ENCODE data around the gene EREG. TPM values are rescaled to one million over a fixed set of nuclear protein-coding genes. Genes with fewer than 3 reads are reported as not detected.
A peak's percentile ranks its signal among the peaks of the same experiment; 100 is the strongest.

Gene EREG
- total and polyA plus RNA-seq, 9 of the 15 experiments (the other 6 are each of a cell fraction or from before 2014, with no cell fraction given): 0.97 to 7.3 (median 2.5) TPM

DNA sequence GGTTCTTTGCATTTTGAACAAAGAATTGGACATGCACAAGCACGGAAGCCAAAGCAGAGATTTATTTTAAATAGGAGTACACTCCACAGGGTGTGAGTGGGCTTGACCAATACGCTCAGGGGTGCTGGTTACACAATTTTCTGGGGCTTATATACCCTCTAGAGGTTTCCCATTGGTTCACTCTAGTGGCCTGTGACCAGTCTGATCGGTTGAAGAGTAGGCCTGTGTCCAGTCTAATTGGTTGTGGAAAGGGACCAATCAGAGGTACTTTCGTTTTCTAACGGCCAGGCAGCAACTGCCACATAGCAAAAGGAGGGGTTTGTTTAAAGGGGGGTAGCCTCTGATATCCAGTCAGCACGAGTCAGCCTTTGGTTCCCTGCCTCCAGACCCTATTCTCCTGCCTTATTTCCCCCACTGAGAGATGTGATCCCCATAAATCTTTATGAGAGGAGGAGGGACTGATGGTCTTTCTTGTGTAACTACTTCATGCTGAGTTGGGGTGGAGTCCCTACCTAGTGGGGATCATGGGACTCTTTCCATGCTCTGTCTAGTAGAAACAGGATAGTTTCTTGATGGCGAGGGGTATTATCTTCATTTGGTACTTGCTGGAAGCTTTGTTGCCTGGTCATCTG lies 68.7 kb downstream of the EREG start:
- peak overlapping the region; percentile 44 for H3K4me2 ChIP-seq (ENCODE audit: insufficient read depth, low read length)
- H2AFZ ChIP-seq (ENCODE audit: low read depth, low read length): peak overlapping the region; percentile 81
- H3K79me2 ChIP-seq (ENCODE audit: control insufficient read depth, insufficient read depth, low read length): no peaks in the 10 kb centered on the region
- H3K9ac ChIP-seq (ENCODE audit: insufficient read depth in 1 of 2, low read depth in 2 of 2, low read length in 2 of 2): no peak overlapping the region
- intact Hi-C loops (cut with micrococcal nuclease) (loop anchor here (5.0 kb wide), 1 partner anchor 189 kb away; no protein-coding TSS in a partner anchor), in situ Hi-C loops (cut with MboI) (no loop called here)
- no peaks in the 10 kb centered on the region for H3K9me3 ChIP-seq (replicated peaks; ENCODE audit: control insufficient read depth, insufficient read depth, low read depth, low read length)
- ATAC-seq: peak; percentile 90
- no peaks in the 10 kb centered on the region for H3K36me3 ChIP-seq (ENCODE audit: control insufficient read depth, insufficient read depth, low read length)
- FAIRE-seq: peak; percentile 58
- DNase-seq (ENCODE audit: extremely low read depth in 1 of 4, low spot score in 3 of 4): peak in 2 of 4 experiments; percentile 30 to 45
- ChIA-PET POLR2A (no interaction called here), CTCF (ENCODE audit: low intra/inter-chr PET ratio) (no interaction called here)
- H3K4me3 ChIP-seq: no peak overlapping the region
- H3K27me3 ChIP-seq (ENCODE audit: control insufficient read depth in 2 of 2, insufficient read depth in 2 of 2, low read length in 2 of 2): no peaks in the 10 kb centered on the region
- WGBS (ENCODE audit: insufficient coverage, low coverage, missing lambda C conversion rate): 33% methylated on average over 7 of the region's 7 CpGs
- no peaks in the 10 kb centered on the region for H4K20me1 ChIP-seq (replicated peaks; ENCODE audit: control insufficient read depth, insufficient read depth, low read length)
- BruUV-seq (replicated peaks): no TSS peak
- H3K4me1 ChIP-seq (replicated peaks in 1 of 2; ENCODE audit: control insufficient read depth in 2 of 2, insufficient read depth in 2 of 2, low read length in 2 of 2): peaks cover 0 to 14% of the 10 kb centered on the region in 2 experiments; a peak in 2 of 5 replicates
- H3K27ac ChIP-seq (ENCODE audit: extremely low read depth, low read depth, low read length): no peak overlapping the region
- no peaks in the 10 kb centered on the region for H3K9me1 ChIP-seq (ENCODE audit: control insufficient read depth, insufficient read depth, low read length)
- TF ChIP-seq TEAD2 (tag; IDR thresholded peaks at IDR 0.05) (no peak), RAD51 (IDR thresholded peaks at IDR 0.05; ENCODE audit: borderline replicate concordance, low read depth) (no peak), PCBP2 (IDR thresholded peaks at IDR 0.05; ENCODE audit: low read depth, low read length, poor library complexity, severe bottlenecking) (no peak), CBX2 (IDR thresholded peaks at IDR 0.05; ENCODE audit: insufficient read depth, low read length, poor library complexity, severe bottlenecking) (no peak), FOXA1 (IDR thresholded peaks at IDR 0.05; ENCODE audit: borderline replicate concordance) (no peak), SRSF1 (IDR thresholded peaks at IDR 0.05; ENCODE audit: low read depth, low read length) (no peak), ZNF224 (CRISPR knock-in tag; IDR thresholded peaks at IDR 0.05) (no peak), TGIF2 (CRISPR knock-in tag; IDR thresholded peaks at IDR 0.05) (no peak), PKNOX1 (IDR thresholded peaks at IDR 0.05) (peak; percentile 59), MEIS2 (IDR thresholded peaks at IDR 0.05; ENCODE audit: partially characterized antibody) (peak; percentile 73), HBP1 (CRISPR knock-in tag; IDR thresholded peaks at IDR 0.05) (no peak), POLR2H (tag; IDR thresholded peaks at IDR 0.05; ENCODE audit: low read depth) (no peak)
- TF ChIP-seq, protein P1, sequence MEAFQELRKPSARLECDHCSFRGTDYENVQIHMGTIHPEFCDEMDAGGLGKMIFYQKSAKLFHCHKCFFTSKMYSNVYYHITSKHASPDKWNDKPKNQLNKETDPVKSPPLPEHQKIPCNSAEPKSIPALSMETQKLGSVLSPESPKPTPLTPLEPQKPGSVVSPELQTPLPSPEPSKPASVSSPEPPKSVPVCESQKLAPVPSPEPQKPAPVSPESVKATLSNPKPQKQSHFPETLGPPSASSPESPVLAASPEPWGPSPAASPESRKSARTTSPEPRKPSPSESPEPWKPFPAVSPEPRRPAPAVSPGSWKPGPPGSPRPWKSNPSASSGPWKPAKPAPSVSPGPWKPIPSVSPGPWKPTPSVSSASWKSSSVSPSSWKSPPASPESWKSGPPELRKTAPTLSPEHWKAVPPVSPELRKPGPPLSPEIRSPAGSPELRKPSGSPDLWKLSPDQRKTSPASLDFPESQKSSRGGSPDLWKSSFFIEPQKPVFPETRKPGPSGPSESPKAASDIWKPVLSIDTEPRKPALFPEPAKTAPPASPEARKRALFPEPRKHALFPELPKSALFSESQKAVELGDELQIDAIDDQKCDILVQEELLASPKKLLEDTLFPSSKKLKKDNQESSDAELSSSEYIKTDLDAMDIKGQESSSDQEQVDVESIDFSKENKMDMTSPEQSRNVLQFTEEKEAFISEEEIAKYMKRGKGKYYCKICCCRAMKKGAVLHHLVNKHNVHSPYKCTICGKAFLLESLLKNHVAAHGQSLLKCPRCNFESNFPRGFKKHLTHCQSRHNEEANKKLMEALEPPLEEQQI (IDR thresholded peaks at IDR 0.05): peak; percentile 73; the same call in 1 of the 2 replicates

Data from K562 (cell line).